Right lobe of liver (tissue), 6 donors: Measurements from ENCODE around the gene MTMR1. TPM values are rescaled to one million over a fixed set of nuclear protein-coding genes. Genes with fewer than 3 reads are reported as not detected.

Experiments used
- ATAC-seq, 4 donors: fragments of 200-7000 bp; cut with Tn5 transposase; one replicate each; pipeline ENCODE4 v1.9.1; 2020; ENCODE audit warnings: mild to moderate bottlenecking in 4 of 4, moderate library complexity in 4 of 4
- DNase-seq, 3 donors: peaks; one replicate each; pipeline ENCODE4 v3.0.0-alpha.2; 2020
- H3K27ac ChIP-seq, 3 donors: fragments of 200-600 bp; one replicate each; pipeline ENCODE4 v1.8.0; 2022
- H3K27me3 ChIP-seq, 2 donors: fragments of 200-600 bp; one replicate each; pipeline ENCODE4 v1.8.0; 2022
- H3K36me3 ChIP-seq, 4 donors: fragments of 200-600 bp; sonication (generic) in 1 of 4; one replicate each; pipeline versions ENCODE4 v1.5.1 to v1.8.0; 2017 to 2022; ENCODE audit warnings: control low read depth in 1 of 4
- H3K4me1 ChIP-seq, 4 donors: fragments of 200-600 bp; sonication (generic) in 1 of 4; one replicate each; pipeline versions ENCODE4 v1.5.1 to v1.8.0; 2017 to 2022; ENCODE audit warnings: control low read depth in 1 of 4
- H3K4me3 ChIP-seq, 3 donors: fragments of 200-600 bp; one replicate each; pipeline ENCODE4 v1.8.0; 2022
- H3K9me3 ChIP-seq, 4 donors: fragments of 200-600 bp; sonication (generic) in 1 of 4; one replicate each; pipeline versions ENCODE4 v1.5.1 to v1.8.0; 2017 to 2022; ENCODE audit warnings: control low read depth in 1 of 4
- POLR2A ChIP-seq: fragments of 450-650 bp; IDR thresholded peaks from one replicate; pipeline ENCODE4 v1.6.1; 2017; ENCODE audit warnings: antibody characterized with exemption, mild to moderate bottlenecking
- WGBS: methylation state at CpG from one replicate; pipeline ENCODE4 v1.1.6; 2018; ENCODE audit warnings: low coverage, low lambda C conversion rate; ENCODE audit not compliant: insufficient coverage; ENCODE audit errors: missing lambda C conversion rate; 5-methylcytosine and 5-hydroxymethylcytosine counted together
- intact Hi-C, 2 donors: fragments of 100-400 bp; cut with DNase I; formaldehyde crosslinking; loops; one replicate each; pipeline versions ENCODE4 v1.11.2 to v1.14.1; 2022
- total RNA-seq, 6 experiments: library from RNA; depleted of rRNA in 2 of 6; stranded (reverse); fragments of >200 nt in 2 of 6; fragmentation: NEBNext Ultra II Directional in 3 of 6; extraction: Animal tissue kit (Norgen Biotek cat#: 25700) in 3 of 6; gene quantifications; one replicate each; pipeline versions ENCODE4 v1.1.0 to v1.2.4, GENCODE V29; 2016 to 2023
- TF ChIP-seq, protein P1 (sequence below), 4 donors: fragments of 200-600 bp in 3 of 4; fragments of 450-650 bp in 1 of 4; IDR thresholded peaks; one replicate each; pipeline versions ENCODE4 v1.5.1 to v1.8.0; 2016 to 2022; ENCODE audit warnings: antibody characterized with exemption in 4 of 4, mild to moderate bottlenecking in 2 of 4
- donor health status: DM: no; HTN: yes; CAD: no.
- donor health status: DM: no; HTN: no; CAD: no.
- donor health status: DM: no; HTN: no; CAD: no.
- donor health status: DM: no; HTN: yes; CAD: no.
- donor health status: DM: no; HTN: yes; CAD: no.

Gene MTMR1
- total RNA-seq, 6 experiments from 2014 or later, result 7.6 to 11.2 (median 9.4) TPM

DNA sequence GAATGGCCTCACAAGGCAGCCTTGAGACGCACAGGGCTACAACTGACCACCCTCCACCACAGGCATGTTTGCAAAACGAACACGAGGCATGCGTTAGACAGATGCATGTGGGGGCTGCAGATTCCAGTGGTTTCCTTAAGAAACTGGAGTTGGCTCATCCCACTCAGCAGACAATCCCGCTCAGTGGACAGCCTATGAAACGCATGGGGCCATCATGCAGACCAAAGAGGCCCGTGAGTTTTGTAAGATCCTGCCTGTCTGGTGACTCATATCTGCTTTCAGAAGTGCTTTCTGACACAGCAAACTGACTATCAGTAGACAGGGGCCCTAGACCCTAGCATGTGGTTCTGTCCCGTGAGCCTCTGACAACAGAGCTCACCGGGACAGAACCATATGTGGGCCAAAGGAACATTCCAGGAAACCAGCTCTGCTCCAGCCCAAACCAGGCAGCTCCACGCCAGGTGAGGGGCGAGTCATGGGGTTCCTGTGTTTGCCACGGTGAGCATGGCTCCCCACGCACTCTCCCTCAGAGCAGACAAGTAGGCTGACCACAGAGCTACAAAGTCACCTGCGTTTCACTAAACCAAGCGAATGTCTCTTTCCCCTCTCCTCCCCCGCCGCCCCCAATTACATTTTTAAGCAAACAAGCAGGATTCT is 74.4 kb downstream of the MTMR1 start:
- 93% methylated on average over 3 of the region's 17 CpGs for WGBS
- H3K36me3 ChIP-seq, result no peaks in the 10 kb centered on the region
- H3K27me3 ChIP-seq, result no peaks in the 10 kb centered on the region
- no peaks in the 10 kb centered on the region for H3K4me1 ChIP-seq
- intact Hi-C loops, result no loop called here
- ATAC-seq (no peak), DNase-seq (no peak)
- TF ChIP-seq, protein P1, sequence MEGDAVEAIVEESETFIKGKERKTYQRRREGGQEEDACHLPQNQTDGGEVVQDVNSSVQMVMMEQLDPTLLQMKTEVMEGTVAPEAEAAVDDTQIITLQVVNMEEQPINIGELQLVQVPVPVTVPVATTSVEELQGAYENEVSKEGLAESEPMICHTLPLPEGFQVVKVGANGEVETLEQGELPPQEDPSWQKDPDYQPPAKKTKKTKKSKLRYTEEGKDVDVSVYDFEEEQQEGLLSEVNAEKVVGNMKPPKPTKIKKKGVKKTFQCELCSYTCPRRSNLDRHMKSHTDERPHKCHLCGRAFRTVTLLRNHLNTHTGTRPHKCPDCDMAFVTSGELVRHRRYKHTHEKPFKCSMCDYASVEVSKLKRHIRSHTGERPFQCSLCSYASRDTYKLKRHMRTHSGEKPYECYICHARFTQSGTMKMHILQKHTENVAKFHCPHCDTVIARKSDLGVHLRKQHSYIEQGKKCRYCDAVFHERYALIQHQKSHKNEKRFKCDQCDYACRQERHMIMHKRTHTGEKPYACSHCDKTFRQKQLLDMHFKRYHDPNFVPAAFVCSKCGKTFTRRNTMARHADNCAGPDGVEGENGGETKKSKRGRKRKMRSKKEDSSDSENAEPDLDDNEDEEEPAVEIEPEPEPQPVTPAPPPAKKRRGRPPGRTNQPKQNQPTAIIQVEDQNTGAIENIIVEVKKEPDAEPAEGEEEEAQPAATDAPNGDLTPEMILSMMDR (IDR thresholded peaks at IDR 0.05), result no peak
- TF ChIP-seq POLR2A, result no peak
- no peaks in the 10 kb centered on the region for H3K9me3 ChIP-seq
- H3K27ac ChIP-seq, result no peak overlapping the region
- no peak overlapping the region for H3K4me3 ChIP-seq

DNA sequence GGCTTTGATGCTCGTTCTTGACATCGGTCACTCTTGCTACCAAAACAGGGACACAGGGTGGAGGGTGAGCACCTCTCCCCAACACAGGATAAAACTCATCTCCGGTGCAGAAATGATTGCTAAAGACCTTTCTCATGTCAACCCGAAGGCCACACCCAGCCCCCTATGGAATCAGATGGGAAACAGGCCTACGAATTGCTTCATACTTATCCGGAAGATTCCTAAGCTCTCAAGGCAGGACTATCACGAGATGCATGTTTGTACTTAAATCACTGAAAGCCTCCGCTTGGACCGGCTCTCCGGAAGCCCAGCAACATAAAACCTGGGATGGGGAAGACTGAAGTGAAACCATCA is 74.9 kb downstream of the MTMR1 start:
- ATAC-seq (no peak), DNase-seq (no peak)
- no peaks in the 10 kb centered on the region for H3K9me3 ChIP-seq
- H3K27me3 ChIP-seq, result no peaks in the 10 kb centered on the region
- no peak overlapping the region for H3K27ac ChIP-seq
- H3K4me3 ChIP-seq, result no peak overlapping the region
- no peaks in the 10 kb centered on the region for H3K4me1 ChIP-seq
- no peak for TF ChIP-seq POLR2A
- TF ChIP-seq, protein P1 (IDR thresholded peaks at IDR 0.05), result no peak
- WGBS, result 72% methylated on average over 8 of the region's 10 CpGs
- intact Hi-C loops, result no loop called here
- H3K36me3 ChIP-seq, result no peaks in the 10 kb centered on the region

DNA sequence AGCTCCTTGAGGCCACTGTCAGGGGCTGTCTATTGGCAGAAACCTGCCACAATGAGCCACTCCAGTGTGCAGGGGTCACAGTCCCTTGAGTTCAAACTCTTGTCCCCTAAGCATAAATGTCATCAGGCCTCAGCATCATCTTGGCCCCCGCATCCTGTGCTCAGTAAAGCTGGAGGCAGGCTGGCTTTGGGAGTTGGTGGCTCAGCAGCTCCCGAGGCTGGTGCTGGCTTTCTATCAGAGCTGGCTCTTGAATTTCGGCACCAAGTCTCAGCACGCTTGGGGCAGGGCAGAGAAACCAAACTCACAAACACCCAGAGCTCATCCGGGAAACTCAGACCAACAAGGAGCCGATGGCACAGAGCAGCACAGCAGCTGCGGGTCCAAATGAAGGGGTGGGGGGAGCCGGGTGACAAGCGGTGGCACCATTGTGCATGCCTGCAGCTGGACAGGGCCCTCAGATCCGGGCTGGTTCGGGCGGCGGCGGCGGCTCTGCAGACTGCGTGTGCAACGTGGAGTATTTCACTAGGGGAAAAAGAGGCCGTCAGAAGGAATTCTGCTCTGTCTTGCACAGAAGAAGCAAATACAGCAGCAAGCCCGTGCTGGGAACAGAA is 75.5 kb downstream of the MTMR1 start:
- H3K36me3 ChIP-seq, result no peaks in the 10 kb centered on the region
- no peaks in the 10 kb centered on the region for H3K4me1 ChIP-seq
- no peaks in the 10 kb centered on the region for H3K27me3 ChIP-seq
- H3K9me3 ChIP-seq, result no peaks in the 10 kb centered on the region
- no peak overlapping the region for H3K4me3 ChIP-seq
- ATAC-seq (no peak), DNase-seq (no peak)
- WGBS, result 67% methylated on average over 6 of the region's 19 CpGs
- TF ChIP-seq POLR2A, result no peak
- TF ChIP-seq, protein P1 (IDR thresholded peaks at IDR 0.05), result no peak
- no peak overlapping the region for H3K27ac ChIP-seq
- intact Hi-C loops, result no loop called here

DNA sequence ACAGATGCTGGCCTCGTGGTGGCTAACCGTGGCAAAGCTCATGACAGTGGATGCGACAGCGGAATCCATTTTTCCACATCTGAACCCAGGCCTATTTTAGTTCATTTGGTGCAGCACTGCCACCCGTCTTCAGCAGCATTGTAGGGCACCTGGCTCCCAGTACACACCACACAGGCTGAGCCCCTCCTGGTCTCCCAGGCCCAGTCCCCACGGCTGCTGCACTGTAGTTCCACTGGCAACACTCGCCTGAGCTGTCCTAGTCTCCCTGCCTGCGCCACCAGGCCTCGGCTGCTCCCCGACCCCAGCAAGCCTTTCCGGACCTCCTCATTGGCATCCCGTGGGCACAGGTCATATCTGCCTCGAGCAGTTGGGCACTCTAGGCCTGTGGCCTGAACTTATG is 76.2 kb downstream of the MTMR1 start:
- Histone ChIP-seq H3K27ac (no peak overlapping the region), H3K36me3 (no peaks in the 10 kb centered on the region), H3K9me3 (no peaks in the 10 kb centered on the region), H3K4me3 (no peak overlapping the region), H3K4me1 (no peaks in the 10 kb centered on the region), H3K27me3 (no peaks in the 10 kb centered on the region)
- intact Hi-C loops, result no loop called here
- TF ChIP-seq, protein P1 (IDR thresholded peaks at IDR 0.05), result no peak
- no peak for ATAC-seq
- no peak for DNase-seq
- WGBS, result 87% methylated on average over 5 of the region's 13 CpGs
